ENCODE measurements around the gene SLC18B1. TPM values are rescaled to one million over a fixed set of nuclear protein-coding genes. Genes with fewer than 3 reads are reported as not detected.

Gene SLC18B1
- total and polyA plus RNA-seq, 10 of the 15 experiments (the other 5 are each of a cell fraction or from before 2014, with no cell fraction given) = 3.5 to 11.8 (median 7.1) TPM

DNA sequence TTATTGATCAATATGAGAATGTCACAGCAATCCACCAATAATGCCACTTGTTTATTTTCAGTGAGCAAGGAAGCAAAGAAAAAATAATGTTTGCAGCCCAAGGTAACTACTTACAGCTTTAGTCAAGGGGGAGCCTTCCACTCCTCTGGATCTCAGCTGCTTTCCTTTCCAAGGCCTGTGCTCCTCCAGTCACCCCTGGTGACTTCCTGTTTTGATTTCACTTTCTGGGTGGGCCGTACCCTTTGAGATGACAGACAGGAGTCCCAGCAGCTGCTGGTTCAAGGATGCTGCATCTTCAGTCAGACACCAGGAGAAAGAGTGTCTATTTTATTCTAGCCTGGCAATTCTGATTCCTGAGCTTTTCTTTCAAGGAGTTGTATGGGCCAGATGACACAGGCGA, 35.2 kb downstream of the SLC18B1 start (continued):
- TF ChIP-seq, protein P1, sequence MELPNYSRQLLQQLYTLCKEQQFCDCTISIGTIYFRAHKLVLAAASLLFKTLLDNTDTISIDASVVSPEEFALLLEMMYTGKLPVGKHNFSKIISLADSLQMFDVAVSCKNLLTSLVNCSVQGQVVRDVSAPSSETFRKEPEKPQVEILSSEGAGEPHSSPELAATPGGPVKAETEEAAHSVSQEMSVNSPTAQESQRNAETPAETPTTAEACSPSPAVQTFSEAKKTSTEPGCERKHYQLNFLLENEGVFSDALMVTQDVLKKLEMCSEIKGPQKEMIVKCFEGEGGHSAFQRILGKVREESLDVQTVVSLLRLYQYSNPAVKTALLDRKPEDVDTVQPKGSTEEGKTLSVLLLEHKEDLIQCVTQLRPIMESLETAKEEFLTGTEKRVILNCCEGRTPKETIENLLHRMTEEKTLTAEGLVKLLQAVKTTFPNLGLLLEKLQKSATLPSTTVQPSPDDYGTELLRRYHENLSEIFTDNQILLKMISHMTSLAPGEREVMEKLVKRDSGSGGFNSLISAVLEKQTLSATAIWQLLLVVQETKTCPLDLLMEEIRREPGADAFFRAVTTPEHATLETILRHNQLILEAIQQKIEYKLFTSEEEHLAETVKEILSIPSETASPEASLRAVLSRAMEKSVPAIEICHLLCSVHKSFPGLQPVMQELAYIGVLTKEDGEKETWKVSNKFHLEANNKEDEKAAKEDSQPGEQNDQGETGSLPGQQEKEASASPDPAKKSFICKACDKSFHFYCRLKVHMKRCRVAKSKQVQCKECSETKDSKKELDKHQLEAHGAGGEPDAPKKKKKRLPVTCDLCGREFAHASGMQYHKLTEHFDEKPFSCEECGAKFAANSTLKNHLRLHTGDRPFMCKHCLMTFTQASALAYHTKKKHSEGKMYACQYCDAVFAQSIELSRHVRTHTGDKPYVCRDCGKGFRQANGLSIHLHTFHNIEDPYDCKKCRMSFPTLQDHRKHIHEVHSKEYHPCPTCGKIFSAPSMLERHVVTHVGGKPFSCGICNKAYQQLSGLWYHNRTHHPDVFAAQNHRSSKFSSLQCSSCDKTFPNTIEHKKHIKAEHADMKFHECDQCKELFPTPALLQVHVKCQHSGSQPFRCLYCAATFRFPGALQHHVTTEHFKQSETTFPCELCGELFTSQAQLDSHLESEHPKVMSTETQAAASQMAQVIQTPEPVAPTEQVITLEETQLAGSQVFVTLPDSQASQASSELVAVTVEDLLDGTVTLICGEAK (IDR thresholded peaks at IDR 0.05; ENCODE audit: borderline replicate concordance) = no peak
- TF ChIP-seq FOXM1 (IDR thresholded peaks at IDR 0.05; ENCODE audit: low read depth, low read length) (no peak), HDAC2 (IDR thresholded peaks at IDR 0.05) (no peak), NBN (IDR thresholded peaks at IDR 0.05) (0 out of 2 replicates have a peak, but pooled peaks have one; percentile 23), ATF7 (IDR thresholded peaks at IDR 0.05; ENCODE audit: low read depth) (no peak), IRF4 (IDR thresholded peaks at IDR 0.05; ENCODE audit: low read depth, low read length) (no peak), TCF3 (IDR thresholded peaks at IDR 0.05; ENCODE audit: borderline replicate concordance, insufficient read depth, low read depth, low read length) (0 out of 2 replicates have a peak, but pooled peaks have one; percentile 24), POLR2A (IDR thresholded peaks at IDR 0.05; ENCODE audit: low read depth, low read length) (peak; percentile 60), EED (IDR thresholded peaks at IDR 0.05; ENCODE audit: low read depth) (peak; percentile 64; the same call in 1 of the 2 replicates), SPI1 (IDR thresholded peaks at IDR 0.05; ENCODE audit: borderline replicate concordance, insufficient read depth, low read depth, low read length) (peak; percentile 85)
- TF ChIP-seq, protein P2, sequence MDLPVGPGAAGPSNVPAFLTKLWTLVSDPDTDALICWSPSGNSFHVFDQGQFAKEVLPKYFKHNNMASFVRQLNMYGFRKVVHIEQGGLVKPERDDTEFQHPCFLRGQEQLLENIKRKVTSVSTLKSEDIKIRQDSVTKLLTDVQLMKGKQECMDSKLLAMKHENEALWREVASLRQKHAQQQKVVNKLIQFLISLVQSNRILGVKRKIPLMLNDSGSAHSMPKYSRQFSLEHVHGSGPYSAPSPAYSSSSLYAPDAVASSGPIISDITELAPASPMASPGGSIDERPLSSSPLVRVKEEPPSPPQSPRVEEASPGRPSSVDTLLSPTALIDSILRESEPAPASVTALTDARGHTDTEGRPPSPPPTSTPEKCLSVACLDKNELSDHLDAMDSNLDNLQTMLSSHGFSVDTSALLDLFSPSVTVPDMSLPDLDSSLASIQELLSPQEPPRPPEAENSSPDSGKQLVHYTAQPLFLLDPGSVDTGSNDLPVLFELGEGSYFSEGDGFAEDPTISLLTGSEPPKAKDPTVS (IDR thresholded peaks at IDR 0.05; ENCODE audit: low read depth, low read length) = no peak
- TF ChIP-seq, protein P3, sequence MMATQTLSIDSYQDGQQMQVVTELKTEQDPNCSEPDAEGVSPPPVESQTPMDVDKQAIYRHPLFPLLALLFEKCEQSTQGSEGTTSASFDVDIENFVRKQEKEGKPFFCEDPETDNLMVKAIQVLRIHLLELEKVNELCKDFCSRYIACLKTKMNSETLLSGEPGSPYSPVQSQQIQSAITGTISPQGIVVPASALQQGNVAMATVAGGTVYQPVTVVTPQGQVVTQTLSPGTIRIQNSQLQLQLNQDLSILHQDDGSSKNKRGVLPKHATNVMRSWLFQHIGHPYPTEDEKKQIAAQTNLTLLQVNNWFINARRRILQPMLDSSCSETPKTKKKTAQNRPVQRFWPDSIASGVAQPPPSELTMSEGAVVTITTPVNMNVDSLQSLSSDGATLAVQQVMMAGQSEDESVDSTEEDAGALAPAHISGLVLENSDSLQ (IDR thresholded peaks at IDR 0.05) = peak; percentile 96
- TF ChIP-seq, protein P4, sequence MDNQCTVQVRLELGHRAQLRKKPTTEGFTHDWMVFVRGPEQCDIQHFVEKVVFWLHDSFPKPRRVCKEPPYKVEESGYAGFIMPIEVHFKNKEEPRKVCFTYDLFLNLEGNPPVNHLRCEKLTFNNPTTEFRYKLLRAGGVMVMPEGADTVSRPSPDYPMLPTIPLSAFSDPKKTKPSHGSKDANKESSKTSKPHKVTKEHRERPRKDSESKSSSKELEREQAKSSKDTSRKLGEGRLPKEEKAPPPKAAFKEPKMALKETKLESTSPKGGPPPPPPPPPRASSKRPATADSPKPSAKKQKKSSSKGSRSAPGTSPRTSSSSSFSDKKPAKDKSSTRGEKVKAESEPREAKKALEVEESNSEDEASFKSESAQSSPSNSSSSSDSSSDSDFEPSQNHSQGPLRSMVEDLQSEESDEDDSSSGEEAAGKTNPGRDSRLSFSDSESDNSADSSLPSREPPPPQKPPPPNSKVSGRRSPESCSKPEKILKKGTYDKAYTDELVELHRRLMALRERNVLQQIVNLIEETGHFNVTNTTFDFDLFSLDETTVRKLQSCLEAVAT (IDR thresholded peaks at IDR 0.05) = peak; percentile 9; the same call in 1 of the 2 replicates

Measured in GM12878 (cell line).